ENCODE results near the gene NXF1. TPM values are rescaled to one million over a fixed set of nuclear protein-coding genes. Genes with fewer than 3 reads are reported as not detected.
"Not testable (repeated sequence)": the region's sequence is repeated elsewhere in the genome, so short reads cannot be mapped to it uniquely, and the experiment has no call there.

NXF1 gene
- total and polyA plus RNA-seq, 7 donors = 20.3 to 68.1 (median 40.2) TPM

- H3K27ac ChIP-seq = peak within 1 kb of the TSS; percentile 95 to 99 (median 96)
- intact Hi-C loops (cut with DNase I) = loop anchor here (2.0 to 5.0 kb wide), 3 partner anchors 27 to 104 kb away; partner anchors contain the start of genes HNRNPUL2, NXF1, TMEM223 and TTC9C
- H3K4me1 ChIP-seq = peaks cover 0 to 51% (median 45%) of the 10 kb centered on the region in 4 donors
- peaks cover 12 to 48% (median 20%) of the 10 kb centered on the region in 4 donors for H3K36me3 ChIP-seq
- no peaks in the 10 kb centered on the region for H3K9me3 ChIP-seq
- no peaks in the 10 kb centered on the region for H3K27me3 ChIP-seq
- no peak for TF ChIP-seq CTCF (IDR thresholded peaks at IDR 0.05)
- TF ChIP-seq POLR2A (IDR thresholded peaks at IDR 0.05) = peak; percentile 87 to 90
- no peak for TF ChIP-seq EP300 (IDR thresholded peaks at IDR 0.05)
- TF ChIP-seq POLR2AphosphoS5 (IDR thresholded peaks at IDR 0.05) = peak; percentile 94 to 98 (median 96)
- H3K4me3 ChIP-seq = peak within 1 kb of the TSS; percentile 77 to 90 (median 84)
- WGBS, 2 donors = 0% methylated on average over 65 of the region's 65 CpGs
- DNase-seq = peak; percentile 100
These were observed 26.5 kb upstream of the NXF1 start, which contains the start of gene STX5 for GRCh38 chr11:62831520-62832335. STX5 (minus strand) TSS chr11:62832051; CDS start chr11:62831243, 808 bp downstream.

GRCh38 chr11:62830904-62831519 lies 25.8 kb upstream of the NXF1 start:
- peaks cover 0 to 51% (median 45%) of the 10 kb centered on the region in 4 donors for H3K4me1 ChIP-seq
- 1% methylated on average over 33 of the region's 33 CpGs for WGBS, 2 donors
- DNase-seq = peak; percentile 70
- H3K27ac ChIP-seq = peak overlapping the region; percentile 95 to 99 (median 96)
- H3K4me3 ChIP-seq = peak overlapping the region; percentile 77 to 90 (median 84)
- no peaks in the 10 kb centered on the region for H3K9me3 ChIP-seq
- H3K36me3 ChIP-seq = peaks cover 16 to 50% (median 27%) of the 10 kb centered on the region in 4 donors
- intact Hi-C loops (cut with DNase I) = loop anchor here (2.0 to 5.0 kb wide), 3 partner anchors 26 to 104 kb away; partner anchors contain the start of genes HNRNPUL2, NXF1, TMEM223 and TTC9C
- no peaks in the 10 kb centered on the region for H3K27me3 ChIP-seq
- no peak for TF ChIP-seq POLR2AphosphoS5 (IDR thresholded peaks at IDR 0.05)
- TF ChIP-seq POLR2A (IDR thresholded peaks at IDR 0.05) = no peak
- no peak for TF ChIP-seq CTCF (IDR thresholded peaks at IDR 0.05)
- TF ChIP-seq EP300 (IDR thresholded peaks at IDR 0.05) = no peak

- 96% methylated on average over 8 of the region's 8 CpGs for WGBS, 2 donors
- H3K27ac ChIP-seq; intact Hi-C loops (cut with DNase I); H3K9me3 ChIP-seq; DNase-seq; H3K4me3 ChIP-seq; H3K27me3 ChIP-seq: not testable (repeated sequence)
- Histone ChIP-seq H3K36me3 (peaks cover 41 to 54% (median 48%) of the 10 kb centered on the region in 4 donors), H3K4me1 (peaks cover 0 to 38% (median 35%) of the 10 kb centered on the region in 4 donors)
These were observed 22.9 kb upstream of the NXF1 start for GRCh38 chr11:62828130-62828529.

GRCh38 chr11:62823677-62824076 lies 18.4 kb upstream of the NXF1 start:
- peaks cover 62 to 99% (median 78%) of the 10 kb centered on the region in 4 donors for H3K36me3 ChIP-seq
- H3K9me3 ChIP-seq = no peaks in the 10 kb centered on the region
- peaks cover 0 to 7% (median 3%) of the 10 kb centered on the region in 4 donors for H3K4me1 ChIP-seq
- H3K4me3 ChIP-seq = no peak overlapping the region
- no peaks in the 10 kb centered on the region for H3K27me3 ChIP-seq
- H3K27ac ChIP-seq = no peak overlapping the region
- WGBS, 2 donors = 93 to 96% methylated on average over 3 of the region's 3 CpGs
- no peak for TF ChIP-seq POLR2AphosphoS5 (IDR thresholded peaks at IDR 0.05)
- intact Hi-C loops (cut with DNase I) = no loop called here
- DNase-seq = no peak

GRCh38 chr11:62817129-62817528 lies 11.9 kb upstream of the NXF1 start:
- TF ChIP-seq CTCF (IDR thresholded peaks at IDR 0.05) (no peak), POLR2AphosphoS5 (IDR thresholded peaks at IDR 0.05) (no peak), EP300 (IDR thresholded peaks at IDR 0.05) (no peak), POLR2A (IDR thresholded peaks at IDR 0.05) (no peak)
- no peaks in the 10 kb centered on the region for H3K9me3 ChIP-seq
- peaks cover 15 to 82% (median 32%) of the 10 kb centered on the region in 4 donors for H3K36me3 ChIP-seq
- DNase-seq = no peak
- intact Hi-C loops (cut with DNase I) = no loop called here
- H3K4me3 ChIP-seq = no peak overlapping the region
- no peaks in the 10 kb centered on the region for H3K27me3 ChIP-seq
- WGBS, 2 donors = 93 to 95% methylated on average over 4 of the region's 4 CpGs
- no peaks in the 10 kb centered on the region for H3K4me1 ChIP-seq
- no peak overlapping the region for H3K27ac ChIP-seq
